ENCODE data around the gene FTO. TPM values are rescaled to one million over a fixed set of nuclear protein-coding genes. Genes with fewer than 3 reads are reported as not detected.

The FTO gene
- total RNA-seq, 1 donor from 2014 or later: 107 TPM

DNA sequence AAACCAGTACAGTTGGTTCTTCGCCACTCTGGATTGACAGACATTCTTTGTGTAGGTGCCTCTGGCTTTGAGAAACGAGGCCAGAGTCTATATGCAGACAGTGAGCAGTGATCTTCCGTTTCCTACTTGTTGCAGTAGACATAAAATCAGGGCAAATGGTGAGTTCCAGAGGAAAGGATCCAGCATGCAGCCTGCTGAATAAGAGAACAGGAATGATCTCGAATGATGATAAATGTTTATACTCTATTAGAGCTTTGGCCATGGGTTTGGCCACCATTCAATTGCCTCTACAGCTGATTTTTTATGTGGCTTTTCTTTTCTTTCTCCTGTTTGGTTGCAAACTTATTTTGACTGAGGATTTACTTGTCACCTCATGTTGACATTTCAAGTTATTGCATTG, 295.9 kb downstream of the FTO start:
- Mint-ChIP-seq H3K4me3 (no peak overlapping the region), H3K4me1 (peaks cover 3% of the 10 kb centered on the region), H3K36me3 (ENCODE audit: low read depth) (no peaks in the 10 kb centered on the region), H3K9me3 (no peaks in the 10 kb centered on the region), H3K27me3 (ENCODE audit: low read depth) (no peaks in the 10 kb centered on the region), H3K27ac (ENCODE audit: unreplicated experiment) (no peak overlapping the region)
- TF ChIP-seq, protein P1, sequence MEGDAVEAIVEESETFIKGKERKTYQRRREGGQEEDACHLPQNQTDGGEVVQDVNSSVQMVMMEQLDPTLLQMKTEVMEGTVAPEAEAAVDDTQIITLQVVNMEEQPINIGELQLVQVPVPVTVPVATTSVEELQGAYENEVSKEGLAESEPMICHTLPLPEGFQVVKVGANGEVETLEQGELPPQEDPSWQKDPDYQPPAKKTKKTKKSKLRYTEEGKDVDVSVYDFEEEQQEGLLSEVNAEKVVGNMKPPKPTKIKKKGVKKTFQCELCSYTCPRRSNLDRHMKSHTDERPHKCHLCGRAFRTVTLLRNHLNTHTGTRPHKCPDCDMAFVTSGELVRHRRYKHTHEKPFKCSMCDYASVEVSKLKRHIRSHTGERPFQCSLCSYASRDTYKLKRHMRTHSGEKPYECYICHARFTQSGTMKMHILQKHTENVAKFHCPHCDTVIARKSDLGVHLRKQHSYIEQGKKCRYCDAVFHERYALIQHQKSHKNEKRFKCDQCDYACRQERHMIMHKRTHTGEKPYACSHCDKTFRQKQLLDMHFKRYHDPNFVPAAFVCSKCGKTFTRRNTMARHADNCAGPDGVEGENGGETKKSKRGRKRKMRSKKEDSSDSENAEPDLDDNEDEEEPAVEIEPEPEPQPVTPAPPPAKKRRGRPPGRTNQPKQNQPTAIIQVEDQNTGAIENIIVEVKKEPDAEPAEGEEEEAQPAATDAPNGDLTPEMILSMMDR (conservative IDR thresholded peaks at IDR 0.05): no peak
- DNase-seq (ENCODE audit: low read depth, low spot score): no peak

DNA sequence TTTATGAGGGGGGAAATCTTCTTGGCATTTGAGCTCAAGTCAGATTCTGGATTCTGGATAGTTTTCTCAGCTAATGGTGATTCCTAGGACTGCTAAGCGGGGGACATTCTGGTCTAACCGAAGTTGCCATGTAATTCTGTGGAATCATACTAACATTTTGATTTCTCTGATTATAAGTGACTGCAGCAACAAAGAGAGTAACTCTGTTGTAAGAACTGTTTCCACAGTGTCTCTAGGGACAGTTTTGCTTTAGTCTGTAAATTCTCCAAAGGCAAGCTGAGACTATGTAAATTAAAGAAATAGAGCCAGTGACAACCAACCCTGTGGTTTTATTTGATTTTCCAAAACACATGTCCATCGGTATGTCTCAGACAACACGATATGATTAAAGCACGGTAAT, 296.4 kb downstream of the FTO start:
- DNase-seq (ENCODE audit: low read depth, low spot score): no peak
- Mint-ChIP-seq H3K27me3 (ENCODE audit: low read depth) (no peaks in the 10 kb centered on the region), H3K4me3 (no peak overlapping the region), H3K9me3 (no peaks in the 10 kb centered on the region), H3K4me1 (no peaks in the 10 kb centered on the region), H3K36me3 (ENCODE audit: low read depth) (no peaks in the 10 kb centered on the region), H3K27ac (ENCODE audit: unreplicated experiment) (no peak overlapping the region)
- TF ChIP-seq, protein P1 (conservative IDR thresholded peaks at IDR 0.05): no peak

DNA sequence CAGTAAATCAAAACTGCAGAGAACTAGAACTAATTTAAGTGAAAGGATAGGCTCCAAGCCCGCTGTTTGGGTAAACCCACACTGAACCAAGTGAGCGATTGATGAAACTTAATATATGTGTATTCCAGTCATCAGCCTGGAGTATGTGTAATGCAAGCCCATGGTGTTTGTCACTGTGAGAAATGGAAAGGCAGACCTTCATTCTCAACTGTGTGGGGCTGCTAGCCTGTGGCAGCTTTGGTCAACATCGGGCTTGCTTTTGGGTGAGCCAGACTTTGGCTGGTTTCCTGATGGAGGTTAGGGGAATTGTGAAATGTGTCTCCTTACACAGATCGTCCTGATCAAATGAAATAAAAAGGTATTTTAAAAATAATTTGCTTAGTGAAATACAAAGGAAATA, 302.7 kb downstream of the FTO start:
- TF ChIP-seq, protein P1 (conservative IDR thresholded peaks at IDR 0.05): no peak
- Mint-ChIP-seq H3K4me3 (no peak overlapping the region), H3K27me3 (ENCODE audit: low read depth) (no peaks in the 10 kb centered on the region), H3K4me1 (no peaks in the 10 kb centered on the region), H3K27ac (ENCODE audit: unreplicated experiment) (no peak overlapping the region), H3K36me3 (ENCODE audit: low read depth) (peaks cover 8% of the 10 kb centered on the region), H3K9me3 (peaks cover 1% of the 10 kb centered on the region)
- DNase-seq (ENCODE audit: low read depth, low spot score): no peak

DNA sequence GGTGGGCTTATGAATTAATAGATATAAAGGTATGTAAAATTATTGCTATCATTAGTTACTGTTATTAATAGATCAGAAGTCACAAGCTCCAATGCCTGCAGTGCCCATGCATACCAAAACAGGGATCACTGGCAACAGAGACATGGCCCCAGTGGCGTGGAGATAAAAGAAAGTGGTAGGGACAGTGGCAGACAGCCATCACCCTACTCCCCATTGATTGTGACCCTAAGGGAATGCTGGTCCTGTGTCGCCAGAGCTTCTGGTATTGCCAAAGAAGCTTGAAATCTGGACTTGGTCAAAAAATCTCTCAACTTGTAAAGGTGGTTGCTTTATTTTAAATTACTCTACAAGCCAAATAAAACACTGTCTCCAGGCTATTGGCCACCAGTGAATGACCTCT, 303.5 kb downstream of the FTO start:
- Mint-ChIP-seq H3K36me3 (ENCODE audit: low read depth) (peaks cover 15% of the 10 kb centered on the region), H3K9me3 (peaks cover 8% of the 10 kb centered on the region), H3K27me3 (ENCODE audit: low read depth) (no peaks in the 10 kb centered on the region), H3K4me3 (no peak overlapping the region), H3K4me1 (no peaks in the 10 kb centered on the region), H3K27ac (ENCODE audit: unreplicated experiment) (no peak overlapping the region)
- TF ChIP-seq, protein P1 (conservative IDR thresholded peaks at IDR 0.05): no peak
- no peak for DNase-seq (ENCODE audit: low read depth, low spot score)

DNA sequence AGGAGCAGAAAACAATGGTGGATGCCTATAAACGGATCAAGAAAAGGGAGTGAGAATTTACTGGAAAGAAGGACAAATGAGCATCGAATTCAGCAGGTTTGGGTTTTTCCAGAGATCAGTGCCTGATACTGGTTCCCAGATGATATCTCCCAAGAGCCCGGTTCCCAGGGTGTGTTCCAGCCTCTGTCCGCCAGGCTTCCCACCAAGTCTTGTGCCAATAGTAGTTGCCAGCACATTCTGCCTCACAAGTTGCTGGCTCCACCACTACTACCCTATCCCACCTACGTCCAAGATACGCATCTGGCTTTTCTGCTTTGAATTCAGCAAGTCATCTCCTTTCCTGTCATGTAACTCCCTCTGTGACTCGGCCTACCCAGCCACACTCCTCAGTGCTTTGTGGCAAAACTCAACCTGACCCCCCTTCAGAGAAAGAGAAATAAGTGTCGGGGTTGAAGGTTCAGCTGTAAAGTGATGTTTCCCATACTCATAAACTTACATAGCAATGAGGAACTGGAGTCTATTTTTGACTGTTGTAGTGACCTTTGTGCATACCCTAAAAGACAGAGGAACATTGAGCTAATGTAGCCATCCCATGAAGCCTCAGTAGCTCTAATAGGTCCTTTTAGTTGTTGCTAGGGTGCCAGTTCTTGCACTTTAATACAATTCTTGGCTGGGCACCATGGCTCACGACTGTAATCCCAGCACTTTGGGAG, 305.7 kb downstream of the FTO start:
- TF ChIP-seq, protein P1 (conservative IDR thresholded peaks at IDR 0.05): no peak
- no peaks in the 10 kb centered on the region for H3K4me1 Mint-ChIP-seq
- no peak overlapping the region for H3K27ac Mint-ChIP-seq (ENCODE audit: unreplicated experiment)
- no peaks in the 10 kb centered on the region for H3K27me3 Mint-ChIP-seq (ENCODE audit: low read depth)
- H3K4me3 Mint-ChIP-seq: no peak overlapping the region
- no peak for DNase-seq (ENCODE audit: low read depth, low spot score)
- peaks cover 25% of the 10 kb centered on the region for H3K36me3 Mint-ChIP-seq (ENCODE audit: low read depth)
- peaks cover 16% of the 10 kb centered on the region for H3K9me3 Mint-ChIP-seq
